Measurements from ENCODE around the gene PDE1C.
A peak's percentile ranks its signal among the peaks of the same experiment; 100 is the strongest.

Gene PDE1C

GRCh38 chr7:31815796-31816195 is 254.4 kb downstream of the PDE1C start:
- no peak overlapping the region for H3K4me3 ChIP-seq (ENCODE audit: control insufficient read depth in 1 of 7, extremely low read depth in 1 of 7, insufficient read depth in 4 of 7, low read depth in 2 of 7, low read length in 6 of 7)
- no peak for DNase-seq
- 88% methylated on average over 9 of the region's 9 CpGs for WGBS (ENCODE audit: insufficient coverage)
- H3K4me1 ChIP-seq (ENCODE audit: control extremely low read depth in 1 of 4, control insufficient read depth in 4 of 4, insufficient read depth in 4 of 4, low read length in 3 of 4) = peaks cover 5 to 24% (median 15%) of the 10 kb centered on the region in 4 experiments
- no peaks in the 10 kb centered on the region for H3K27me3 ChIP-seq (replicated peaks in 2 of 5; ENCODE audit: control insufficient read depth in 4 of 5, insufficient read depth in 5 of 5, low read length in 4 of 5)
- ChIA-PET CTCF (interaction anchor here (1.0 to 2.0 kb wide), 3 partner anchors 8 to 34 kb away, joined by 3 to 4 read pairs (median 3); no protein-coding TSS in a partner anchor), POLR2A (no interaction called here)
- no peak overlapping the region for H3K27ac ChIP-seq (ENCODE audit: insufficient read depth in 1 of 2, low read depth in 1 of 2, low read length in 2 of 2, poor library complexity in 1 of 2, severe bottlenecking in 2 of 2)
- no peaks in the 10 kb centered on the region for H3K9me3 ChIP-seq (ENCODE audit: control extremely low read depth in 1 of 5, control insufficient read depth in 4 of 5, insufficient read depth in 2 of 5, low read depth in 1 of 5, low read length in 4 of 5)
- H3K36me3 ChIP-seq (ENCODE audit: control insufficient read depth in 4 of 4, insufficient read depth in 4 of 4, low read length in 3 of 4) = no peaks in the 10 kb centered on the region

- ChIA-PET CTCF (interaction anchor here (0.9 kb wide), 1 partner anchor 390 kb away, joined by 3 read pairs; no protein-coding TSS in a partner anchor), POLR2A (no interaction called here)
- no peaks in the 10 kb centered on the region for H3K27me3 ChIP-seq (replicated peaks in 2 of 5; ENCODE audit: control insufficient read depth in 4 of 5, insufficient read depth in 5 of 5, low read length in 4 of 5)
- H3K27ac ChIP-seq (ENCODE audit: insufficient read depth in 1 of 2, low read depth in 1 of 2, low read length in 2 of 2, poor library complexity in 1 of 2, severe bottlenecking in 2 of 2) = no peak overlapping the region
- no peaks in the 10 kb centered on the region for H3K36me3 ChIP-seq (ENCODE audit: control insufficient read depth in 4 of 4, insufficient read depth in 4 of 4, low read length in 3 of 4)
- no peak overlapping the region for H3K4me3 ChIP-seq (ENCODE audit: control insufficient read depth in 1 of 7, extremely low read depth in 1 of 7, insufficient read depth in 4 of 7, low read depth in 2 of 7, low read length in 6 of 7)
- no peak for DNase-seq
- peaks cover 5 to 26% (median 15%) of the 10 kb centered on the region in 4 experiments for H3K4me1 ChIP-seq (ENCODE audit: control extremely low read depth in 1 of 4, control insufficient read depth in 4 of 4, insufficient read depth in 4 of 4, low read length in 3 of 4)
- WGBS (ENCODE audit: insufficient coverage) = no CpG with 5 or more reads among the region's 3 CpGs
- no peaks in the 10 kb centered on the region for H3K9me3 ChIP-seq (ENCODE audit: control extremely low read depth in 1 of 5, control insufficient read depth in 4 of 5, insufficient read depth in 2 of 5, low read depth in 1 of 5, low read length in 4 of 5)
Measured at GRCh38 chr7:31814187-31814586, 256.0 kb downstream of the PDE1C start.

GRCh38 chr7:31811650-31812461 is 258.4 kb downstream of the PDE1C start:
- ChIA-PET POLR2A (no interaction called here), CTCF (no interaction called here)
- Histone ChIP-seq H3K4me3 (ENCODE audit: control insufficient read depth in 1 of 7, extremely low read depth in 1 of 7, insufficient read depth in 4 of 7, low read depth in 2 of 7, low read length in 6 of 7) (peak overlapping the region in 4 of 7 experiments; percentile 1 to 57 (median 16)), H3K4me1 (ENCODE audit: control extremely low read depth in 1 of 4, control insufficient read depth in 4 of 4, insufficient read depth in 4 of 4, low read length in 3 of 4) (peaks cover 5 to 26% (median 15%) of the 10 kb centered on the region in 4 experiments), H3K27ac (ENCODE audit: insufficient read depth in 1 of 2, low read depth in 1 of 2, low read length in 2 of 2, poor library complexity in 1 of 2, severe bottlenecking in 2 of 2) (peak overlapping the region; percentile 36 to 62), H3K27me3 (replicated peaks in 2 of 5; ENCODE audit: control insufficient read depth in 4 of 5, insufficient read depth in 5 of 5, low read length in 4 of 5) (no peaks in the 10 kb centered on the region), H3K36me3 (ENCODE audit: control insufficient read depth in 4 of 4, insufficient read depth in 4 of 4, low read length in 3 of 4) (no peaks in the 10 kb centered on the region), H3K9me3 (ENCODE audit: control extremely low read depth in 1 of 5, control insufficient read depth in 4 of 5, insufficient read depth in 2 of 5, low read depth in 1 of 5, low read length in 4 of 5) (no peaks in the 10 kb centered on the region)
- peak; percentile 58 to 90 (median 88) for DNase-seq
- no CpG with 5 or more reads among the region's 3 CpGs for WGBS (ENCODE audit: insufficient coverage)

- no peak for DNase-seq
- H3K27me3 ChIP-seq (replicated peaks in 2 of 5; ENCODE audit: control insufficient read depth in 4 of 5, insufficient read depth in 5 of 5, low read length in 4 of 5) = no peaks in the 10 kb centered on the region
- no peak overlapping the region for H3K27ac ChIP-seq (ENCODE audit: insufficient read depth in 1 of 2, low read depth in 1 of 2, low read length in 2 of 2, poor library complexity in 1 of 2, severe bottlenecking in 2 of 2)
- peaks cover 0 to 3% (median 0%) of the 10 kb centered on the region in 4 experiments for H3K4me1 ChIP-seq (ENCODE audit: control extremely low read depth in 1 of 4, control insufficient read depth in 4 of 4, insufficient read depth in 4 of 4, low read length in 3 of 4)
- H3K36me3 ChIP-seq (ENCODE audit: control insufficient read depth in 4 of 4, insufficient read depth in 4 of 4, low read length in 3 of 4) = no peaks in the 10 kb centered on the region
- H3K4me3 ChIP-seq (ENCODE audit: control insufficient read depth in 1 of 7, extremely low read depth in 1 of 7, insufficient read depth in 4 of 7, low read depth in 2 of 7, low read length in 6 of 7) = no peak overlapping the region
- ChIA-PET POLR2A (no interaction called here), CTCF (no interaction called here)
- H3K9me3 ChIP-seq (ENCODE audit: control extremely low read depth in 1 of 5, control insufficient read depth in 4 of 5, insufficient read depth in 2 of 5, low read depth in 1 of 5, low read length in 4 of 5) = no peaks in the 10 kb centered on the region
- WGBS (ENCODE audit: insufficient coverage) = 100% methylated on average over 1 of the region's 2 CpGs
Measured at GRCh38 chr7:31805209-31805818, 264.9 kb downstream of the PDE1C start.

- H3K4me1 ChIP-seq (ENCODE audit: control extremely low read depth in 1 of 4, control insufficient read depth in 4 of 4, insufficient read depth in 4 of 4, low read length in 3 of 4) = no peaks in the 10 kb centered on the region
- no peak for DNase-seq
- ChIA-PET CTCF (no interaction called here), POLR2A (no interaction called here)
- no peaks in the 10 kb centered on the region for H3K36me3 ChIP-seq (ENCODE audit: control insufficient read depth in 4 of 4, insufficient read depth in 4 of 4, low read length in 3 of 4)
- peaks cover 0 to 3% (median 0%) of the 10 kb centered on the region in 5 experiments for H3K27me3 ChIP-seq (replicated peaks in 2 of 5; ENCODE audit: control insufficient read depth in 4 of 5, insufficient read depth in 5 of 5, low read length in 4 of 5)
- H3K27ac ChIP-seq (ENCODE audit: insufficient read depth in 1 of 2, low read depth in 1 of 2, low read length in 2 of 2, poor library complexity in 1 of 2, severe bottlenecking in 2 of 2) = no peak overlapping the region
- H3K4me3 ChIP-seq (ENCODE audit: control insufficient read depth in 1 of 7, extremely low read depth in 1 of 7, insufficient read depth in 4 of 7, low read depth in 2 of 7, low read length in 6 of 7) = no peak overlapping the region
- no peaks in the 10 kb centered on the region for H3K9me3 ChIP-seq (ENCODE audit: control extremely low read depth in 1 of 5, control insufficient read depth in 4 of 5, insufficient read depth in 2 of 5, low read depth in 1 of 5, low read length in 4 of 5)
- WGBS (ENCODE audit: insufficient coverage) = 100% methylated on average over 2 of the region's 5 CpGs
Measured at GRCh38 chr7:31796375-31796774, 273.8 kb downstream of the PDE1C start.

GRCh38 chr7:31794851-31795344 is 275.3 kb downstream of the PDE1C start:
- CTCF ChIA-PET = no interaction called here
- 100% methylated on average over 1 of the region's 2 CpGs for WGBS (ENCODE audit: insufficient coverage)
- POLR2A ChIA-PET = no interaction called here
- Histone ChIP-seq H3K36me3 (ENCODE audit: control insufficient read depth in 4 of 4, insufficient read depth in 4 of 4, low read length in 3 of 4) (no peaks in the 10 kb centered on the region), H3K27ac (ENCODE audit: insufficient read depth in 1 of 2, low read depth in 1 of 2, low read length in 2 of 2, poor library complexity in 1 of 2, severe bottlenecking in 2 of 2) (no peak overlapping the region), H3K4me3 (ENCODE audit: control insufficient read depth in 1 of 7, extremely low read depth in 1 of 7, insufficient read depth in 4 of 7, low read depth in 2 of 7, low read length in 6 of 7) (no peak overlapping the region), H3K9me3 (ENCODE audit: control extremely low read depth in 1 of 5, control insufficient read depth in 4 of 5, insufficient read depth in 2 of 5, low read depth in 1 of 5, low read length in 4 of 5) (no peaks in the 10 kb centered on the region), H3K27me3 (replicated peaks in 2 of 5; ENCODE audit: control insufficient read depth in 4 of 5, insufficient read depth in 5 of 5, low read length in 4 of 5) (peaks cover 0 to 3% (median 0%) of the 10 kb centered on the region in 5 experiments), H3K4me1 (ENCODE audit: control extremely low read depth in 1 of 4, control insufficient read depth in 4 of 4, insufficient read depth in 4 of 4, low read length in 3 of 4) (no peaks in the 10 kb centered on the region)
- no peak for DNase-seq

- no CpG with 5 or more reads among the region's 2 CpGs for whole genome bisulfite sequencing (ENCODE audit: insufficient coverage)
- no peak overlapping the region for H3K27ac ChIP-seq (ENCODE audit: insufficient read depth in 1 of 2, low read depth in 1 of 2, low read length in 2 of 2, poor library complexity in 1 of 2, severe bottlenecking in 2 of 2)
- DNase-seq = no peak
- no peaks in the 10 kb centered on the region for H3K9me3 ChIP-seq (ENCODE audit: control extremely low read depth in 1 of 5, control insufficient read depth in 4 of 5, insufficient read depth in 2 of 5, low read depth in 1 of 5, low read length in 4 of 5)
- ChIA-PET POLR2A (no interaction called here), CTCF (interaction anchor here (1.8 to 2.4 kb wide), 2 partner anchors 9 to 11 kb away, joined by 6 to 7 read pairs; no protein-coding TSS in a partner anchor)
- H3K36me3 ChIP-seq (ENCODE audit: control insufficient read depth in 4 of 4, insufficient read depth in 4 of 4, low read length in 3 of 4) = no peaks in the 10 kb centered on the region
- H3K4me1 ChIP-seq (ENCODE audit: control extremely low read depth in 1 of 4, control insufficient read depth in 4 of 4, insufficient read depth in 4 of 4, low read length in 3 of 4) = no peaks in the 10 kb centered on the region
- H3K27me3 ChIP-seq (replicated peaks in 2 of 5; ENCODE audit: control insufficient read depth in 4 of 5, insufficient read depth in 5 of 5, low read length in 4 of 5) = no peaks in the 10 kb centered on the region
- no peak overlapping the region for H3K4me3 ChIP-seq (ENCODE audit: control insufficient read depth in 1 of 7, extremely low read depth in 1 of 7, insufficient read depth in 4 of 7, low read depth in 2 of 7, low read length in 6 of 7)
Measured at GRCh38 chr7:31791881-31792280, 278.3 kb downstream of the PDE1C start.
